Hepatocyte (in vitro differentiated cells): Measurements from ENCODE around the gene SH3RF3. TPM values are rescaled to one million over a fixed set of nuclear protein-coding genes. Genes with fewer than 3 reads are reported as not detected.

Experiments
- DNase-seq: peaks from one replicate; pipeline ENCODE4 v3.0.0-alpha.2; 2016; ENCODE audit warnings: low spot score
- H2AFZ ChIP-seq: fragments of 200-600 bp; sonication (generic); 2 replicates; pipeline ENCODE4 v1.6.0; 2016; ENCODE audit warnings: antibody characterized with exemption, mild to moderate bottlenecking
- H3K27ac ChIP-seq: fragments of 200-600 bp; sonication (generic); 2 replicates; pipeline ENCODE4 v1.5.1; 2016; ENCODE audit warnings: mild to moderate bottlenecking
- H3K27me3 ChIP-seq: fragments of 200-600 bp; sonication (generic); 2 replicates; pipeline ENCODE4 v1.6.1; 2016
- H3K36me3 ChIP-seq: fragments of 200-600 bp; sonication (generic); replicated peaks from 2 replicates; pipeline ENCODE4 v1.5.1; 2016; ENCODE audit warnings: low read depth; ENCODE audit not compliant: insufficient read depth
- H3K4me1 ChIP-seq: fragments of 200-600 bp; sonication (generic); 2 replicates; pipeline ENCODE4 v1.5.1; 2016; ENCODE audit warnings: mild to moderate bottlenecking, moderate library complexity; ENCODE audit not compliant: insufficient read depth
- H3K4me2 ChIP-seq: fragments of 200-600 bp; sonication (generic); 2 replicates; pipeline ENCODE4 v1.6.0; 2016
- H3K4me3 ChIP-seq: fragments of 200-600 bp; sonication (generic); 2 replicates; pipeline ENCODE4 v1.5.1; 2016; ENCODE audit warnings: mild to moderate bottlenecking
- H3K79me2 ChIP-seq: fragments of 200-600 bp; sonication (generic); 2 replicates; pipeline ENCODE4 v1.6.0; 2017; ENCODE audit warnings: mild to moderate bottlenecking
- H3K9me2 ChIP-seq: fragments of 200-600 bp; sonication (generic); replicated peaks from 2 replicates; pipeline ENCODE4 v1.6.0; 2017; ENCODE audit warnings: mild to moderate bottlenecking; ENCODE audit not compliant: insufficient read depth
- H3K9me3 ChIP-seq: fragments of 200-600 bp; sonication (generic); 2 replicates; pipeline ENCODE4 v1.5.1; 2016; ENCODE audit warnings: low read depth, mild to moderate bottlenecking
- H4K20me1 ChIP-seq: fragments of 200-600 bp; sonication (generic); 2 replicates; pipeline ENCODE4 v1.6.0; 2016; ENCODE audit warnings: mild to moderate bottlenecking; ENCODE audit not compliant: insufficient read depth, poor library complexity, severe bottlenecking
- EZH2 ChIP-seq: fragments of 200-600 bp; sonication (generic); IDR thresholded peaks from 2 replicates; pipeline ENCODE4 v1.6.1; 2016; ENCODE audit warnings: antibody characterized with exemption, mild to moderate bottlenecking, borderline replicate concordance
- EZH2phosphoT487 ChIP-seq: fragments of 200-600 bp; sonication (generic); IDR thresholded peaks from one replicate; pipeline ENCODE4 v1.6.1; 2018; ENCODE audit warnings: antibody characterized with exemption, mild to moderate bottlenecking, low read depth, moderate library complexity; ENCODE audit not compliant: unreplicated experiment, severe bottlenecking
- WGBS: methylation state at CpG from one replicate; pipeline ENCODE4 v1.1.6; 2016; ENCODE audit warnings: low lambda C conversion rate; ENCODE audit errors: missing lambda C conversion rate; 5-methylcytosine and 5-hydroxymethylcytosine counted together
- polyA plus RNA-seq: library from polyadenylated mRNA; unstranded; fragments of >200 nt; fragmentation: Nextera tagmentation; extraction: Ambion mirVana; gene quantifications from 2 replicates; pipeline ENCODE4 v1.2.1, GENCODE V29; 2016
- total RNA-seq: library from RNA; depleted of rRNA; stranded (reverse); fragments of >200 nt; gene quantifications from 2 replicates; pipeline ENCODE4 v1.2.3, GENCODE V29; 2014
- TF ChIP-seq, protein P1 (sequence below): fragments of 200-600 bp; sonication (generic); IDR thresholded peaks from 2 replicates; pipeline ENCODE4 v1.5.1; 2016; ENCODE audit warnings: antibody characterized with exemption, mild to moderate bottlenecking; ENCODE audit not compliant: poor library complexity

SH3RF3 gene
- total and polyA plus RNA-seq, 2 experiments from 2014 or later: 1.9 to 2.1 TPM

GRCh38 chr2:109299536-109299935 lies 170.5 kb downstream of the SH3RF3 start:
- H3K27ac ChIP-seq: no peak overlapping the region
- H2AFZ ChIP-seq: no peak overlapping the region
- no peaks in the 10 kb centered on the region for H3K27me3 ChIP-seq
- H4K20me1 ChIP-seq: no peaks in the 10 kb centered on the region
- H3K79me2 ChIP-seq: no peaks in the 10 kb centered on the region
- no peak overlapping the region for H3K4me2 ChIP-seq
- 70% methylated on average over 5 of the region's 5 CpGs for WGBS
- TF ChIP-seq, protein P1, sequence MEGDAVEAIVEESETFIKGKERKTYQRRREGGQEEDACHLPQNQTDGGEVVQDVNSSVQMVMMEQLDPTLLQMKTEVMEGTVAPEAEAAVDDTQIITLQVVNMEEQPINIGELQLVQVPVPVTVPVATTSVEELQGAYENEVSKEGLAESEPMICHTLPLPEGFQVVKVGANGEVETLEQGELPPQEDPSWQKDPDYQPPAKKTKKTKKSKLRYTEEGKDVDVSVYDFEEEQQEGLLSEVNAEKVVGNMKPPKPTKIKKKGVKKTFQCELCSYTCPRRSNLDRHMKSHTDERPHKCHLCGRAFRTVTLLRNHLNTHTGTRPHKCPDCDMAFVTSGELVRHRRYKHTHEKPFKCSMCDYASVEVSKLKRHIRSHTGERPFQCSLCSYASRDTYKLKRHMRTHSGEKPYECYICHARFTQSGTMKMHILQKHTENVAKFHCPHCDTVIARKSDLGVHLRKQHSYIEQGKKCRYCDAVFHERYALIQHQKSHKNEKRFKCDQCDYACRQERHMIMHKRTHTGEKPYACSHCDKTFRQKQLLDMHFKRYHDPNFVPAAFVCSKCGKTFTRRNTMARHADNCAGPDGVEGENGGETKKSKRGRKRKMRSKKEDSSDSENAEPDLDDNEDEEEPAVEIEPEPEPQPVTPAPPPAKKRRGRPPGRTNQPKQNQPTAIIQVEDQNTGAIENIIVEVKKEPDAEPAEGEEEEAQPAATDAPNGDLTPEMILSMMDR: no peak
- TF ChIP-seq EZH2: no peak
- no peak for TF ChIP-seq EZH2phosphoT487
- no peak overlapping the region for H3K4me3 ChIP-seq
- no peak for DNase-seq
- H3K36me3 ChIP-seq: no peaks in the 10 kb centered on the region
- H3K9me2 ChIP-seq: no peaks in the 10 kb centered on the region
- no peaks in the 10 kb centered on the region for H3K9me3 ChIP-seq
- H3K4me1 ChIP-seq: no peaks in the 10 kb centered on the region

DNA sequence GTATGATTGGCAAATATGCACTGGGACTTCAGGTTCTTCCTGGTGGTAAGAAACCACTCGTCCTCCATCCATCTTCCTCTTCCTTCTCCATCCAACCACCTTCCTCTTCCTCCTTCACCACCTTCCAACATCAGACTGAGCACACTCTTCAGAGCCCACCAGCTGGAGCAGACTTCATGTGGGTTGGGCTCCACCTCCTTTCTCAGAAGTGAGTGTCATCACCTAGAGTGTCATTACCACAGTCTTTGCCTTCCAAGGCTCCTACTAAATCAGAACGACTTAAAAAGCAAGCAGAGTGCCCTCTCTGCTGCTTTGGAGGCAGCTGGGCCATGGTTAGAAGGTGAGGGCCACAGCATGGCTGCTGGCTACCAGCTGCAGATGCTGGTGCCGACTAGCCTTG lies 171.6 kb downstream of the SH3RF3 start:
- no peaks in the 10 kb centered on the region for H4K20me1 ChIP-seq
- WGBS: 82% methylated on average over 3 of the region's 3 CpGs
- TF ChIP-seq EZH2 (no peak), EZH2phosphoT487 (no peak)
- TF ChIP-seq, protein P1: no peak

DNA sequence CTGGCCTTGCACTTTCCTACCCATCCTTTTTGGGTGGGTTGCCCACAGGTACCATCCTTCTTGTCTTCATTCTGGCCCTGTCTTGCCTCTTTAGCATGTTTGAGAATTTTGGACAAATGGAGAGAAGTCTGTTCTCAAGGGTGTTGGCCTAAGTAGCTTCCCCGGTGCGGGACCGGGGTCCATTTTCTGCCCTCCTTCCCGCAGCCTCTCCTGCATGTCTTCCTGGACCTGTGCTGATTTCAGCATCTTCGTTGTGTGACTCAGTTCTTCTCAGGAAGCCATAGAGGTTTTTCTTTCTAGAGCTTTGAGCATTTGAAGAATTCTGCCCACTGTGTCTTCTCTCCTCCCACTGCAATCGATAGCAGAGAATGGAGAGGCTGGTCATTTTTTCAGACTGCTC lies 172.7 kb downstream of the SH3RF3 start:
- no peak for DNase-seq
- no peaks in the 10 kb centered on the region for H3K27me3 ChIP-seq
- WGBS: 93% methylated on average over 6 of the region's 6 CpGs
- no peaks in the 10 kb centered on the region for H3K79me2 ChIP-seq
- TF ChIP-seq, protein P1: no peak
- no peak for TF ChIP-seq EZH2phosphoT487
- no peak for TF ChIP-seq EZH2
- no peak overlapping the region for H3K4me2 ChIP-seq
- no peaks in the 10 kb centered on the region for H3K9me2 ChIP-seq
- no peak overlapping the region for H3K27ac ChIP-seq
- H3K9me3 ChIP-seq: no peaks in the 10 kb centered on the region
- H3K36me3 ChIP-seq: no peaks in the 10 kb centered on the region
- no peaks in the 10 kb centered on the region for H3K4me1 ChIP-seq
- no peak overlapping the region for H3K4me3 ChIP-seq
- H4K20me1 ChIP-seq: no peaks in the 10 kb centered on the region
- no peak overlapping the region for H2AFZ ChIP-seq

More for the DNA sequence above, 171.6 kb downstream of the SH3RF3 start:
- no peaks in the 10 kb centered on the region for H3K9me3 ChIP-seq
- no peak overlapping the region for H3K27ac ChIP-seq
- DNase-seq: no peak
- H3K4me2 ChIP-seq: no peak overlapping the region
- H3K79me2 ChIP-seq: no peaks in the 10 kb centered on the region
- H3K36me3 ChIP-seq: no peaks in the 10 kb centered on the region
- H3K4me3 ChIP-seq: no peak overlapping the region
- H2AFZ ChIP-seq: no peak overlapping the region
- no peaks in the 10 kb centered on the region for H3K9me2 ChIP-seq
- no peaks in the 10 kb centered on the region for H3K4me1 ChIP-seq
- H3K27me3 ChIP-seq: no peaks in the 10 kb centered on the region

- no peaks in the 10 kb centered on the region for H3K9me3 ChIP-seq
- WGBS: 92% methylated on average over 6 of the region's 6 CpGs
- H3K79me2 ChIP-seq: no peaks in the 10 kb centered on the region
- no peak overlapping the region for H3K4me3 ChIP-seq
- no peak for DNase-seq
- no peaks in the 10 kb centered on the region for H3K9me2 ChIP-seq
- H3K4me2 ChIP-seq: no peak overlapping the region
- H3K36me3 ChIP-seq: no peaks in the 10 kb centered on the region
- H4K20me1 ChIP-seq: no peaks in the 10 kb centered on the region
- no peak for TF ChIP-seq EZH2phosphoT487
- no peak for TF ChIP-seq EZH2
- TF ChIP-seq, protein P1: no peak
- no peak overlapping the region for H2AFZ ChIP-seq
- H3K27ac ChIP-seq: no peak overlapping the region
- H3K27me3 ChIP-seq: no peaks in the 10 kb centered on the region
- no peaks in the 10 kb centered on the region for H3K4me1 ChIP-seq
These were observed 173.3 kb downstream of the SH3RF3 start for GRCh38 chr2:109302319-109302718.
